ENCODE measurements around the gene TNNI3K.

DNA sequence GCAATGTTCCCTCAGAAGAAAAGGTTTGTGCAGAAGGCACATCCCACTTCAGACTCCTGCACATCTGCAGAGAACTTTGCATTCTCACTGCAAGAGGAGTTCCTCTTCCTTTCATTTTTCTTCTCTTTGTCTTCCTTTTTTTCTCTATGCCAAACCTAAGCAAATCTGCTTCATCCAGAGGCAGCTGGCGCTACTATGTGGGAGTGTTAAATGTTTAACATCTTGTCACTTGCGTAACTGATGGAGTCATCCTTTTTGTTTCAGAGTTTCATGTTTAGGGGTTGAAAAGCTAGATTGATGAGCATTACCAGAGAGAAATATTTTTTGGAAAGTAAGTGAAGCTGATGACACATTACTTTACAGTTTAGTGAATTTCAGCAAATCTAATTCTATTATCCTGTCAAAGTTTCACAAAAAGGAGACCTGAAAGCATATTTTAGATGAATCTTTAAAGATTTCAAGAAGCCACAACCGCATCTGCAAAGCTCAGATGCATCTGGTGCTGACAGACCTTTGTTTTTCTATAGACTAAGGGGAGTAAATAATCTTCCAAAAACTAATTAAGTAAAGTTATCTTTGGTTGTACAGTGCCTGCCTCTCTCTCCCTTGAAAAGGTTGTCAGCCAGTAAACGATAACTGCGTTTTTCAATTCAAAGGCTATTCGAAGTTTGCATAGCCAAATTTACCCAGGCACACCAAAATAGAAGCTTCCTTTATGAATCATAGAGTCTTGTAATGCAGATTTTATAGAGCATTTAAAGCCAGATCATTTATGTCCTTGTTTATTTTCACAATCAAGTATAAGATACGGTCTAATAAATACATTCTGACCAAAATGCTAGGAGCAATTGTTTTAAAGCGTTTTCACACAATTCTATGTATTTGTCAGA, 278.5 kb downstream of the TNNI3K start:
- TF ChIP-seq CEBPB (IDR thresholded peaks at IDR 0.05; ENCODE audit: low read depth) (no peak), YY1 (IDR thresholded peaks at IDR 0.05; ENCODE audit: extremely low read depth, insufficient replicate concordance, low read depth, low read length) (no peak), ATF3 (IDR thresholded peaks at IDR 0.05) (no peak), REST (IDR thresholded peaks at IDR 0.05; ENCODE audit: low read depth) (no peak), EZH2 (IDR thresholded peaks at IDR 0.05) (no peak), JUND (IDR thresholded peaks at IDR 0.05) (no peak), POLR2AphosphoS5 (IDR thresholded peaks at IDR 0.05; ENCODE audit: low read depth, low read length) (no peak)
- TF ChIP-seq, protein P1, sequence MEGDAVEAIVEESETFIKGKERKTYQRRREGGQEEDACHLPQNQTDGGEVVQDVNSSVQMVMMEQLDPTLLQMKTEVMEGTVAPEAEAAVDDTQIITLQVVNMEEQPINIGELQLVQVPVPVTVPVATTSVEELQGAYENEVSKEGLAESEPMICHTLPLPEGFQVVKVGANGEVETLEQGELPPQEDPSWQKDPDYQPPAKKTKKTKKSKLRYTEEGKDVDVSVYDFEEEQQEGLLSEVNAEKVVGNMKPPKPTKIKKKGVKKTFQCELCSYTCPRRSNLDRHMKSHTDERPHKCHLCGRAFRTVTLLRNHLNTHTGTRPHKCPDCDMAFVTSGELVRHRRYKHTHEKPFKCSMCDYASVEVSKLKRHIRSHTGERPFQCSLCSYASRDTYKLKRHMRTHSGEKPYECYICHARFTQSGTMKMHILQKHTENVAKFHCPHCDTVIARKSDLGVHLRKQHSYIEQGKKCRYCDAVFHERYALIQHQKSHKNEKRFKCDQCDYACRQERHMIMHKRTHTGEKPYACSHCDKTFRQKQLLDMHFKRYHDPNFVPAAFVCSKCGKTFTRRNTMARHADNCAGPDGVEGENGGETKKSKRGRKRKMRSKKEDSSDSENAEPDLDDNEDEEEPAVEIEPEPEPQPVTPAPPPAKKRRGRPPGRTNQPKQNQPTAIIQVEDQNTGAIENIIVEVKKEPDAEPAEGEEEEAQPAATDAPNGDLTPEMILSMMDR (IDR thresholded peaks at IDR 0.05 in 2 of 3, conservative IDR thresholded peaks at IDR 0.05 in 1 of 3; ENCODE audit: borderline replicate concordance in 1 of 3, insufficient read depth in 1 of 3, low read depth in 2 of 3, low read length in 2 of 3): no peak
